NCI-H1092 (cell line): ENCODE data around the gene EPHX1.
"Not testable (repeated sequence)": the region's sequence is repeated elsewhere in the genome, so short reads cannot be mapped to it uniquely, and the experiment has no call there.

Experiments used
- DNase-seq: peaks from one replicate; lab custom pipeline; 2025; lab: John Stamatoyannopoulos, UW

The EPHX1 gene

GRCh38 chr1:225809842-225810578 is at the start of gene EPHX1:
Gene EPHX1, plus strand, starts transcription at chr1:225810124. Its CDS starts 18,606 bp downstream, at chr1:225828730.
- peak; percentile 80 for DNase-seq

DNA sequence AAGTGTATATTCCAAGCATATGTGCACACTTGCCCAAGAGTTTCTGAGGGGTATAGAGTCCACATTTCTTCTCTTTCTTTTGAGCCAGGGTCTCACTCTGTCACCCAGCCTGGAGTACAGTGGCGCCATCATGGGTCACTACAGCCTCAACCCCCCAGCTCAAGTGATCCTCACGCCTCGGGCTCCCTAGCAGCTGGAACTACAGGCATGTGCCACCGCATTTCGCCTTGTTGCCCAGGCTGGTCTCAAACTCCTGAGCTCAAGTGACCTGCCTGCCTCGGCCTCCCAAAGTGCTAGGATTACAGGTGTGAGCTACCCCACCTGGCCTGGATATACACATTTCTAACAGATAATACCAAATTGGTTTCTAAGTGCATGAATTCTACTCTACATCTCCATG is 49.4 kb upstream of the EPHX1 start:
- no peak for DNase-seq

- DNase-seq = not testable (repeated sequence)
Observed at GRCh38 chr1:225761395-225761794, 48.5 kb upstream of the EPHX1 start.

DNA sequence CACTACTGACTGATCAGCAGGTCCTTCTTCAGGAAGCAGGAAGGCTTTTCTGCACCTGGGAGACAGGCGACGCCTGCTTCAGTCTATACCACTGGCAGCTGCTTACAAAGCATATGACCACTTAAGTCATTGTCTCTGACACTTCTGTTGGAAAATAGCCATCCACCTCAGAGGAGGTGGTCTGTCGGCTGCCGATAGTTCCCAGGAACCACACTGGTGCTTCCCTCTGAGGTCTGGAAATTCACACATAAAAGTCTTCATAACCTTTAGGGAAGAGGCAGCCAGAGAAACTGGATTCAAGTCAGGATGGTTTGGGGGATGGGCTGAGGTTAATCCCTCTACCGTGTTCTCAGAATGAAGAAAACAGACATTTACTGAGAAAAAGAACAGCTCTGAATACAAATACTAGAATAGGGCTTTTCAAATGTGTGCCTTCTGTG is 47.9 kb upstream of the EPHX1 start:
- DNase-seq = peak; percentile 21

- DNase-seq = no peak
Observed at GRCh38 chr1:225762444-225762843, 47.5 kb upstream of the EPHX1 start.

GRCh38 chr1:225763716-225764548 is 46.0 kb upstream of the EPHX1 start:
- DNase-seq = peak; percentile 23

GRCh38 chr1:225765982-225766674 is 43.8 kb upstream of the EPHX1 start:
- DNase-seq = no peak

- peak; percentile 69 for DNase-seq
Observed at GRCh38 chr1:225766967-225767633, 42.8 kb upstream of the EPHX1 start.

DNA sequence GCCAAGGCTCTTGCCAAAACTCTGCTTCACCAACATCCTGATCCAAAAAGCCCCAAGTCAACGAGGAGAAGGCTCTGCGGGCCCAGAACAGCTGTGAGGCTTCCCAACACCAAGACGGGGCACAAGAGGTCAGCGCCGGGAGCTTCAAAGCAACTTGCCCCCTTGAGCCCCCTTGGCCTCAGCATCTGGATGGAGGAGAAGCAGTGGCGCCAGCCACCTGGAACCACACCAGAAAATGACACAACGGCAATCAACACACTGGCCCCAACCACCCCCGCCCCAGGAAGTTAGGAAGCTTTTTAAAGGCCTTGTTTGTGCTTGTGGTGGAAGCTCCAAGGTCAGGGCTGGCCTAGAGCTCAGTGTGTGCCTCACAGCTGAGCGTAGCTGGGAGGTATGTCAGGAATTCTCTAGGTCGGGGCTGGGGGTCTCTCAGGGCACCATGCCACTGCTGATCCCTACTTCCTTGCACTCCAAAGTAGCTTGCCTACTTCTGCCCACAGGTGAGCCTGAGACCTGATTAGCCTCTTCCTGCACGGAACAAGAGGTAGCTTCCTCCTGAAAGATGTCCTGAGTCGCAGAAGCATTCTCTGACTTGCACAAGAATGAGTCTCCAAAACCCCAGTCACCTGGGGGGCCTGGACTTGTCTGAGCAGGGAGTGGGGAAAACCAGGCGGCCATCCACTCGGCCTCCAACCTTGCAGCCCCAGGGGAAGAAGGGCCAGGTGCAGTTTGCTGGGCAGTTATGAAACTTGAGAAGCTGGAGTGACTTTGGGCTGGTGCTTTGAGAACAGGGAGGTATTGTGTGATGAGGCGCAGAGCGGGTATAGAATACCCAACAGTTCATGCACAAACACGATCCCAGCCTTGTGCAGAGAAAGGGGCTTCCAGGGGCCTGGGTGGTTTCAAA is 42.0 kb upstream of the EPHX1 start:
- peak; percentile 75 for DNase-seq

DNA sequence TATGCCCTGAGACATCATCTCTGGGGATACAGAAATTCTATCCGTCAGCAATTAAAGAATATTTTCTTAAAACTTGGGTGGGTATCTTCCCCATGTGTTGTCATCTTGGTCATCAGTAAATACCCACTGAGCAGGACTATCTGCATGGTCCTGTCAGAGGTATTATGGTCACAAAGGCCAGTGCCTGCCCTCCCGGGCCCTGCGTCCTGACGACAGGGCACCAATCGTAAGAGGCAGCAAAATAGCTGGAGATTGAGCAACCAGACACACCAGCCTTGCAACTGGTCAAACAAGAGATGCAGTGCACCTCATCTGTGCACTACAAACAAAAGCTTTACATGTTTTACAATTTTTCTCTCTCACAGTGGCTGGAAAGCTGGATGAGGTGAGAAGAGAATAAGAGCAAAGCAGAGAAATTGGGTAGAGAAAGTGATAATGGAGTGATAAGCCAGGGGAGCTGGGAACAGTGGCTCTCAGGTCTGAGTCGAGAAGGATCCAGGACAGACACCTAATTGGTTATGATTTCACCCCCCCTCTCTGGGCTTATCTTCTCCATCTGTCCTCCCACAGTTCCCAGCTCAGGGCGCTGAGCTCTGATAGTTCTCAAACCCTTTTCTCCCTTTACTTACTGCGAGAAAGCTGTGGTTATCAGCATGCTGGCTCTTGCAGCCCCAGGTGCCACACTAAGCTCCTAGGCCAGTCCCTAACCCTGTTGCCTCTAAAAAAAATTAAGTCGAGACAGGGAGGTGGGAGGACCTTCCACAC is 41.1 kb upstream of the EPHX1 start:
- no peak for DNase-seq

- DNase-seq = no peak
Observed at GRCh38 chr1:225769687-225770086, 40.2 kb upstream of the EPHX1 start.

GRCh38 chr1:225770561-225771248 is 39.2 kb upstream of the EPHX1 start:
- no peak for DNase-seq

- no peak for DNase-seq
Observed at GRCh38 chr1:225771661-225772322, 38.1 kb upstream of the EPHX1 start.

DNA sequence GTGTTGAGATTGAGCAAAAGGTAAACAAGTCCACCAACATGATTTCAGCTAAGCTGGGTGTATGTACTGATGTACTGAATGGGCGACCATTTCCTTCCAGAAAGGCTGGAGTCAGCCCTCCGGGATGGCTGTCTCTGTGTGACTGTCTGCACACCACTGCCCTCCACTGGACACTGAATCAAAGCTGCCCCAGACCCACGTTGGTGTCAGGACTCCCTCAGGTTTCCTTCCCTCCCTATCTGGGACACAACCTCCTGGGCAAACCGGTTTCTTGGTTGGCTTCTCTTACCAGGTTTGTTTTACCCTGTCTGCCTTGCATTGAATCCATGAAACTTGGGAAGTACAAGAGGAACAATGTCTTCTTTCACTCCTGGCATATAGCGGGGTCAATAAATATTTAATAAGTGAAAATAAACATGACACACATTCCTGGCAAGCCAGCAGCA is 37.6 kb upstream of the EPHX1 start:
- DNase-seq = peak; percentile 85

- no peak for DNase-seq
Observed at GRCh38 chr1:225772848-225773247, 37.1 kb upstream of the EPHX1 start.

- DNase-seq = no peak
Observed at GRCh38 chr1:225774281-225775147, 35.4 kb upstream of the EPHX1 start.

GRCh38 chr1:225776294-225776693 is 33.6 kb upstream of the EPHX1 start:
- no peak for DNase-seq

GRCh38 chr1:225777058-225777582 is 32.8 kb upstream of the EPHX1 start:
- no peak for DNase-seq
